H9 (cell line): ENCODE measurements around the gene CAMTA1. TPM values are rescaled to one million over a fixed set of nuclear protein-coding genes. Genes with fewer than 3 reads are reported as not detected.
A peak's percentile ranks its signal among the peaks of the same experiment; 100 is the strongest.

Experiments used
- DNase-seq: peaks from one replicate; pipeline ENCODE4 v3.0.0-alpha.2; 2017
- H2AFZ ChIP-seq: one replicate; pipeline ENCODE4 v1.6.1; 2013; ENCODE audit warnings: mild to moderate bottlenecking, low read length, control low read depth, moderate library complexity
- H2AK5ac ChIP-seq: 2 replicates; pipeline ENCODE4 v1.6.1; 2013; ENCODE audit warnings: low read length, control low read depth, mixed read lengths; ENCODE audit not compliant: insufficient read length
- H2BK120ac ChIP-seq: one replicate; pipeline ENCODE4 v1.6.1; 2013; ENCODE audit warnings: low read depth, mild to moderate bottlenecking, low read length, control low read depth, inconsistent platforms; ENCODE audit not compliant: poor library complexity, severe bottlenecking
- H2BK12ac ChIP-seq: 2 replicates; pipeline ENCODE4 v1.6.1; 2013; ENCODE audit warnings: low read length, control low read depth, mixed read lengths, low read depth; ENCODE audit not compliant: insufficient read length
- H2BK15ac ChIP-seq: 2 replicates; pipeline ENCODE4 v1.6.1; 2013; ENCODE audit warnings: low read depth, low read length, control low read depth
- H2BK20ac ChIP-seq: one replicate; pipeline ENCODE4 v1.6.1; 2013; ENCODE audit warnings: low read depth, mild to moderate bottlenecking, low read length, control low read depth, inconsistent platforms; ENCODE audit not compliant: poor library complexity, severe bottlenecking
- H2BK5ac ChIP-seq: 2 replicates; pipeline ENCODE4 v1.6.1; 2013; ENCODE audit warnings: low read length, control low read depth, mixed read lengths; ENCODE audit not compliant: insufficient read length
- H3K14ac ChIP-seq: 2 replicates; pipeline ENCODE4 v1.6.1; 2013; ENCODE audit warnings: low read length, control low read depth; ENCODE audit not compliant: insufficient read depth
- H3K18ac ChIP-seq: 2 replicates; pipeline ENCODE4 v1.6.1; 2013; ENCODE audit warnings: low read depth, mild to moderate bottlenecking, mixed read lengths, low read length, control low read depth; ENCODE audit not compliant: insufficient read length
- H3K23ac ChIP-seq: 2 replicates; pipeline ENCODE4 v1.6.1; 2013; ENCODE audit warnings: low read length, control low read depth, mixed read lengths, low read depth; ENCODE audit not compliant: insufficient read length
- H3K23me2 ChIP-seq: 2 replicates; pipeline ENCODE4 v1.6.1; 2013; ENCODE audit warnings: low read depth, mild to moderate bottlenecking, mixed read lengths, low read length, control low read depth; ENCODE audit not compliant: insufficient read length, poor library complexity, severe bottlenecking
- H3K27ac ChIP-seq: 2 replicates; pipeline ENCODE4 v1.5.1; 2013; ENCODE audit warnings: low read length, control low read depth, mixed read lengths, low read depth; ENCODE audit not compliant: insufficient read length
- H3K27me3 ChIP-seq: 2 replicates; pipeline ENCODE4 v1.6.1; 2013; ENCODE audit warnings: low read length, control low read depth, inconsistent platforms; ENCODE audit not compliant: insufficient read depth
- H3K4ac ChIP-seq: 2 replicates; pipeline ENCODE4 v1.6.1; 2013; ENCODE audit warnings: low read depth, mild to moderate bottlenecking, control low read depth, inconsistent platforms, low read length, moderate library complexity
- H3K4me1 ChIP-seq: 2 replicates; pipeline ENCODE4 v1.6.1; 2013; ENCODE audit warnings: low read length, control low read depth, inconsistent platforms; ENCODE audit not compliant: insufficient read depth
- H3K4me2 ChIP-seq: 2 replicates; pipeline ENCODE4 v1.6.1; 2013; ENCODE audit warnings: low read length, control low read depth, mixed read lengths; ENCODE audit not compliant: insufficient read length, insufficient read depth
- H3K56ac ChIP-seq: 2 replicates; pipeline ENCODE4 v1.6.1; 2013; ENCODE audit warnings: low read depth, mild to moderate bottlenecking, mixed read lengths, low read length, control low read depth; ENCODE audit not compliant: insufficient read length
- H3K79me1 ChIP-seq: 2 replicates; pipeline ENCODE4 v1.6.1; 2013; ENCODE audit warnings: low read depth, mild to moderate bottlenecking, moderate library complexity, low read length, control low read depth, inconsistent platforms; ENCODE audit not compliant: insufficient read depth, poor library complexity, severe bottlenecking
- H3K79me2 ChIP-seq: 2 replicates; pipeline ENCODE4 v1.6.1; 2013; ENCODE audit warnings: low read length, control low read depth, inconsistent platforms; ENCODE audit not compliant: insufficient read depth
- H3K9ac ChIP-seq: 2 replicates; pipeline ENCODE4 v1.6.1; 2013; ENCODE audit warnings: low read length, control low read depth, mixed read lengths; ENCODE audit not compliant: insufficient read length; ENCODE audit errors: extremely low read depth
- H3K9me3 ChIP-seq: one replicate; pipeline ENCODE4 v1.6.1; 2013; ENCODE audit warnings: low read depth, low read length, inconsistent platforms; ENCODE audit not compliant: control insufficient read depth
- H3T11ph ChIP-seq: one replicate; pipeline ENCODE4 v1.6.1; 2013; ENCODE audit warnings: mild to moderate bottlenecking, low read length, control low read depth, inconsistent platforms
- H4K20me1 ChIP-seq: one replicate; pipeline ENCODE4 v1.6.1; 2013; ENCODE audit not compliant: control insufficient read depth, insufficient read length, insufficient read depth
- H4K5ac ChIP-seq: 2 replicates; pipeline ENCODE4 v1.6.1; 2013; ENCODE audit warnings: low read depth, mild to moderate bottlenecking, mixed read lengths, low read length, control low read depth; ENCODE audit not compliant: insufficient read length
- H4K8ac ChIP-seq: replicated peaks from 2 replicates; pipeline ENCODE4 v1.6.1; 2013; ENCODE audit warnings: low read length, control low read depth, mixed read lengths, low read depth; ENCODE audit not compliant: insufficient read length
- H4K91ac ChIP-seq: 2 replicates; pipeline ENCODE4 v1.6.1; 2013; ENCODE audit warnings: low read depth, mild to moderate bottlenecking, moderate library complexity, mixed read lengths, low read length, control low read depth; ENCODE audit not compliant: insufficient read length
- H3K27ac Mint-ChIP-seq, 3 experiments: 2 replicates in 2 of 3; 3 replicates in 1 of 3; pipeline ENCODE4 v1.8.0; 2020 to 2021; ENCODE audit warnings: mixed read lengths in 3 of 3, mild to moderate bottlenecking in 1 of 3, moderate library complexity in 1 of 3
- H3K27me3 Mint-ChIP-seq: 2 replicates; pipeline ENCODE4 v1.8.0; 2021; ENCODE audit warnings: low read depth, mild to moderate bottlenecking, moderate library complexity, mixed read lengths
- H3K36me3 Mint-ChIP-seq, 3 experiments: 2 replicates in 2 of 3; 3 replicates in 1 of 3; pipeline ENCODE4 v1.8.0; 2020 to 2021; ENCODE audit warnings: low read depth in 3 of 3, mixed read lengths in 3 of 3; ENCODE audit not compliant: insufficient read depth in 1 of 3
- H3K4me1 Mint-ChIP-seq, 2 experiments: 2 replicates each; pipeline ENCODE4 v1.8.0; 2020; ENCODE audit warnings: mixed read lengths in 2 of 2
- H3K4me3 Mint-ChIP-seq, 2 experiments: 2 replicates in 1 of 2; 3 replicates in 1 of 2; pipeline ENCODE4 v1.8.0; 2020 to 2021; ENCODE audit warnings: mild to moderate bottlenecking in 2 of 2, mixed read lengths in 2 of 2, moderate library complexity in 1 of 2
- H3K9me3 Mint-ChIP-seq, 2 experiments: 2 replicates in 1 of 2; 3 replicates in 1 of 2; pipeline ENCODE4 v1.8.0; 2020; ENCODE audit warnings: mild to moderate bottlenecking in 2 of 2, mixed read lengths in 2 of 2, moderate library complexity in 1 of 2
- CTCF ChIP-seq: fragments of 200-600 bp; sonication (generic); conservative IDR thresholded peaks from 3 replicates; pipeline ENCODE4 v1.8.0; 2021; ENCODE audit warnings: antibody characterized with exemption, mild to moderate bottlenecking
- WGBS: extraction: QIAGEN DNeasy Blood & Tissue Kit; methylation state at CpG from one replicate; pipeline ENCODE4 v1.1.7; 2013; ENCODE audit warnings: missing lambda C conversion rate, low lambda C conversion rate, mixed read lengths; ENCODE audit not compliant: insufficient read length; ENCODE audit errors: extremely low coverage; 5-methylcytosine and 5-hydroxymethylcytosine counted together
- total RNA-seq: library from RNA; stranded (reverse); gene quantifications from 2 replicates; pipeline ENCODE4 v1.2.1, GENCODE V29; 2021

The CAMTA1 gene
- total RNA-seq, 1 experiment from 2014 or later = 115 TPM

- Histone ChIP-seq H2AK5ac (no peak overlapping the region), H3K23me2 (no peaks in the 10 kb centered on the region), H3K56ac (no peak overlapping the region), H3K27me3 (no peaks in the 10 kb centered on the region), H2AFZ (no peak overlapping the region), H2BK12ac (no peak overlapping the region), H3K79me2 (no peaks in the 10 kb centered on the region), H3K23ac (no peak overlapping the region), H3K4me1 (no peaks in the 10 kb centered on the region), H2BK20ac (no peak overlapping the region), H2BK120ac (no peak overlapping the region), H3K9me3 (no peaks in the 10 kb centered on the region), H2BK15ac (no peak overlapping the region), H3K14ac (no peak overlapping the region; the same call in 1 of the 2 replicates), H3T11ph (no peak overlapping the region), H4K8ac (no peak overlapping the region), H3K18ac (no peak overlapping the region), H3K9ac (no peak overlapping the region), H3K4ac (no peak overlapping the region), H3K27ac (no peak overlapping the region), H4K91ac (no peak overlapping the region), H4K20me1 (no peaks in the 10 kb centered on the region), H2BK5ac (no peak overlapping the region), H3K79me1 (no peaks in the 10 kb centered on the region), H3K4me2 (no peak overlapping the region), H4K5ac (no peak overlapping the region)
- no CpG with 5 or more reads among the region's 10 CpGs for WGBS
- no peaks in the 10 kb centered on the region for H3K9me3 Mint-ChIP-seq
- DNase-seq = no peak
- no peaks in the 10 kb centered on the region for H3K27me3 Mint-ChIP-seq
- H3K27ac Mint-ChIP-seq = 0 out of 7 replicates have a peak overlapping the region, but pooled peaks of 1 of the 3 experiments have one; percentile 34
- no peak for TF ChIP-seq CTCF
- no peaks in the 10 kb centered on the region; a peak in 1 of 7 replicates for H3K36me3 Mint-ChIP-seq
- no peak overlapping the region for H3K4me3 Mint-ChIP-seq
- peaks cover 4 to 8% of the 10 kb centered on the region in 2 experiments for H3K4me1 Mint-ChIP-seq
Observed at GRCh38 chr1:7348073-7348472, 562.8 kb downstream of the CAMTA1 start.
